MM.1S (cell line): Measurements from ENCODE around the gene STAG1.

Experiments used
- EZH2 ChIP-seq: fragments of 300-600 bp; sonication (generic); optimal IDR thresholded peaks from 2 replicates; pipeline ENCODE3; 2017; ENCODE audit warnings: low read depth, mild to moderate bottlenecking, antibody characterized with exemption, low read length, mixed read lengths
- EZH2phosphoT487 ChIP-seq: fragments of 300-600 bp; sonication (generic); IDR thresholded peaks from 2 replicates; pipeline ENCODE4 v1.6.1; 2018; ENCODE audit warnings: antibody characterized with exemption, low read length
- TF ChIP-seq, protein P1 (sequence below): fragments of 300-600 bp; sonication (generic); IDR thresholded peaks from 2 replicates; pipeline ENCODE4 v1.5.1; 2016; ENCODE audit warnings: antibody characterized with exemption, low read length, mixed read lengths

DNA sequence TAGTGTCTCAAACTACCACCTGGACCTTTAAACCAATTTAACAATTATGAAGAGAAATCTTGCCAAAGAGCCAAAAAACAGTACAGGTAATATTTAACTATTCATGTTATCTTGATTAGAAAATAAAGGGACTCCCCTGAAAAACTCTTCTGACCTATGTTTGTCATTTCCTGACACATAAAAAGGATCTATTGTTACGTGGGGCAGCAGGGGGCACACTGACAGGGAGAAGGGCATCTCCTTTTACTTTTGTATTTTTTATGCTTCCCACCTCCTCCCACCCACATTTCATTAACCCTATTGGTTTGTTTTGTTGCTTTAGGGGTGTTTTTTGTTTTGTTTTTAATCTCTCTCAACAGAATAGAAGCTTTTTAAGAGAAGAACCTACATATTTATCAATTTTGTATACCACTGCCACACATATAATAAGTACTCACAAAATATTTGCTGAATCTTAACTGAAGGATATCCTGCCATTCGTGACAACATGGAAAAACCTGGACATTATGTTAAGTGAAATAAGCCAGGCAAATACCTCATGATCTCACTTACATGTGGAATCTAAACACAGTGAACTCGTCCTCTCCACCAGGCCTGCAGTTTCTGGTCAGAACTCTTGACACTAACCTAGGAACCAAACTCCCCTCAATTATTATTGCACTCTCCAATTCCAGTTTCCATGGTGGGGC, 17.7 kb downstream of the STAG1 start:
- TF ChIP-seq EZH2 (no peak), EZH2phosphoT487 (no peak)
- TF ChIP-seq, protein P1, sequence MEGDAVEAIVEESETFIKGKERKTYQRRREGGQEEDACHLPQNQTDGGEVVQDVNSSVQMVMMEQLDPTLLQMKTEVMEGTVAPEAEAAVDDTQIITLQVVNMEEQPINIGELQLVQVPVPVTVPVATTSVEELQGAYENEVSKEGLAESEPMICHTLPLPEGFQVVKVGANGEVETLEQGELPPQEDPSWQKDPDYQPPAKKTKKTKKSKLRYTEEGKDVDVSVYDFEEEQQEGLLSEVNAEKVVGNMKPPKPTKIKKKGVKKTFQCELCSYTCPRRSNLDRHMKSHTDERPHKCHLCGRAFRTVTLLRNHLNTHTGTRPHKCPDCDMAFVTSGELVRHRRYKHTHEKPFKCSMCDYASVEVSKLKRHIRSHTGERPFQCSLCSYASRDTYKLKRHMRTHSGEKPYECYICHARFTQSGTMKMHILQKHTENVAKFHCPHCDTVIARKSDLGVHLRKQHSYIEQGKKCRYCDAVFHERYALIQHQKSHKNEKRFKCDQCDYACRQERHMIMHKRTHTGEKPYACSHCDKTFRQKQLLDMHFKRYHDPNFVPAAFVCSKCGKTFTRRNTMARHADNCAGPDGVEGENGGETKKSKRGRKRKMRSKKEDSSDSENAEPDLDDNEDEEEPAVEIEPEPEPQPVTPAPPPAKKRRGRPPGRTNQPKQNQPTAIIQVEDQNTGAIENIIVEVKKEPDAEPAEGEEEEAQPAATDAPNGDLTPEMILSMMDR = no peak
